Panc1 (cell line): ENCODE results near the gene PDP2. TPM values are rescaled to one million over a fixed set of nuclear protein-coding genes. Genes with fewer than 3 reads are reported as not detected.

Experiments
- ATAC-seq: fragments of 200-7000 bp; cut with Tn5 transposase; 2 replicates; pipeline ENCODE4 v1.9.1; 2020; ENCODE audit warnings: mild to moderate bottlenecking, moderate library complexity
- BruUV-seq: library from RNA; stranded (reverse); fragments of 400-500 nt; replicated peaks from 2 replicates; lab custom pipeline; 2021; lab: Mats Ljungman, UMichigan
- CTCF ChIA-PET: fragments of 300-600 bp; sonication (Branson Sonifier 250); formaldehyde crosslinking; loops from one replicate; lab custom pipeline; 2022; ENCODE audit warnings: antibody characterized with exemption; lab: Charles Lee
- POLR2A ChIA-PET: fragments of 300-600 bp; sonication (Branson Sonifier 250); formaldehyde crosslinking; loops from one replicate; lab custom pipeline; 2022; ENCODE audit warnings: antibody characterized with exemption; lab: Charles Lee
- DNase-seq: peaks from one replicate; pipeline ENCODE4 v3.0.0-alpha.2; 2010; ENCODE audit warnings: low read depth, low spot score
- H3K27ac ChIP-seq: 2 replicates; pipeline ENCODE4 v1.5.1; 2011; ENCODE audit warnings: mild to moderate bottlenecking, low read length, inconsistent platforms
- H3K27me3 ChIP-seq: fragments of 200-500 bp; sonication (Bioruptor generic); 2 replicates; pipeline ENCODE4 v1.6.0; 2014; ENCODE audit warnings: low read length, inconsistent platforms; ENCODE audit not compliant: control insufficient read depth, insufficient read depth
- H3K36me3 ChIP-seq: fragments of 200-500 bp; sonication (Bioruptor generic); 2 replicates; pipeline ENCODE4 v1.5.1; 2014; ENCODE audit warnings: inconsistent platforms, mild to moderate bottlenecking, low read length, moderate library complexity; ENCODE audit not compliant: control insufficient read depth, insufficient read depth
- H3K4me1 ChIP-seq: 2 replicates; pipeline ENCODE4 v1.5.1; 2011; ENCODE audit warnings: inconsistent platforms, mild to moderate bottlenecking, low read length, moderate library complexity; ENCODE audit not compliant: control insufficient read depth, insufficient read depth
- H3K4me3 ChIP-seq, 2 experiments: 2 replicates each; pipeline ENCODE4 v1.5.1; 2011 to 2012; ENCODE audit warnings: low read depth in 2 of 2, low read length in 2 of 2, mild to moderate bottlenecking in 2 of 2, inconsistent platforms in 1 of 2, moderate library complexity in 1 of 2
- H3K9me3 ChIP-seq: fragments of 200-500 bp; sonication (Bioruptor generic); 2 replicates; pipeline ENCODE4 v1.5.1; 2014; ENCODE audit warnings: low read depth, mild to moderate bottlenecking, inconsistent platforms, low read length, moderate library complexity; ENCODE audit not compliant: control insufficient read depth, insufficient read depth
- POLR2AphosphoS5 ChIP-seq: IDR thresholded peaks from 2 replicates; pipeline ENCODE4 v1.6.1; 2012; ENCODE audit warnings: mild to moderate bottlenecking, low read depth, low read length, moderate library complexity
- SIN3A ChIP-seq: IDR thresholded peaks from 2 replicates; pipeline ENCODE4 v1.6.1; 2012; ENCODE audit warnings: low read depth, mild to moderate bottlenecking, low read length, moderate library complexity, borderline replicate concordance; ENCODE audit not compliant: insufficient read depth
- TCF7L2 ChIP-seq: IDR thresholded peaks from 2 replicates; pipeline ENCODE4 v1.6.1; 2011; ENCODE audit warnings: mild to moderate bottlenecking, low read depth, low read length, inconsistent platforms
- in situ Hi-C: cut with HindIII; loops from 2 replicates; pipeline ENCODE4 v1.10.0; 2016; ENCODE audit warnings: low sequenced_read_pairs, low pct_unique_long_range_greater_than_20kb
- intact Hi-C: fragments of 100-400 bp; cut with micrococcal nuclease; formaldehyde crosslinking; loops from one replicate; pipeline ENCODE4 v1.10.0; 2022; ENCODE audit not compliant: unreplicated experiment
- total RNA-seq: library from RNA; stranded (reverse); gene quantifications from one replicate; pipeline ENCODE4 v1.2.1, GENCODE V29; 2021; ENCODE audit not compliant: unreplicated experiment
- TF ChIP-seq, protein P1 (sequence below): fragments of 450-650 bp; IDR thresholded peaks from 2 replicates; pipeline ENCODE4 v1.5.1; 2017; ENCODE audit warnings: mild to moderate bottlenecking
- TF ChIP-seq, protein P2 (sequence below), 2 experiments: IDR thresholded peaks; 2 replicates each; pipeline ENCODE4 v1.6.1; 2011 to 2012; ENCODE audit warnings: low read depth in 2 of 2, control low read depth in 1 of 2, low read length in 1 of 2, mild to moderate bottlenecking in 1 of 2, moderate library complexity in 1 of 2; ENCODE audit not compliant: insufficient read depth in 1 of 2

Gene PDP2
- total RNA-seq, 1 experiment from 2014 or later = 15.9 TPM

DNA sequence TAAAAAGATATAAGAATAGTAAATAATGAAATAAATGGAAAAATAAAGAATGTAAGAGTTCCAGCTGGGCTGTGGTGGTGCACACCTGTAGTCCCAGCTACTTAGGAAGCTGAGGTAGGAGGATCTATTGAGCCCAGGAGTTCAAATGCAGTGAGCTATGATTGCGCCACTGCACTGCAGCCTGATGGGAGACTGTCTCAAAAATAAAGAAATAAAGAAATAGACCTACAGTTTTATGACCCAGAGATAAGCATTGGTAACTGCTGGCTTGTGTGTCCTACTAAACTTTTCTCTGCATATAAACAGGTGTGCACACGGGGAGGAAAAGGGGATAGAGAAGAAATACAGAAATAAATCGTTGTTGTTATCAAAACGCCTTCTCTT lies 7.8 kb upstream of the PDP2 start:
- in situ Hi-C loops (no loop called here), intact Hi-C loops (no loop called here)
- no TSS peak for BruUV-seq
- ChIA-PET POLR2A (no interaction called here), CTCF (interaction anchor here (1.1 to 1.5 kb wide), 2 partner anchors 42 to 210 kb away, joined by 4 to 5 read pairs; partner anchors contain the start of gene NAE1)
- Histone ChIP-seq H3K36me3 (no peaks in the 10 kb centered on the region), H3K9me3 (no peaks in the 10 kb centered on the region), H3K27ac (peak overlapping the region; percentile 76), H3K4me3 (peak overlapping the region; percentile 37 to 59), H3K4me1 (peaks cover 11% of the 10 kb centered on the region), H3K27me3 (no peaks in the 10 kb centered on the region)
- no peak for ATAC-seq
- TF ChIP-seq TCF7L2 = no peak
- no peak for TF ChIP-seq SIN3A
- TF ChIP-seq, protein P1, sequence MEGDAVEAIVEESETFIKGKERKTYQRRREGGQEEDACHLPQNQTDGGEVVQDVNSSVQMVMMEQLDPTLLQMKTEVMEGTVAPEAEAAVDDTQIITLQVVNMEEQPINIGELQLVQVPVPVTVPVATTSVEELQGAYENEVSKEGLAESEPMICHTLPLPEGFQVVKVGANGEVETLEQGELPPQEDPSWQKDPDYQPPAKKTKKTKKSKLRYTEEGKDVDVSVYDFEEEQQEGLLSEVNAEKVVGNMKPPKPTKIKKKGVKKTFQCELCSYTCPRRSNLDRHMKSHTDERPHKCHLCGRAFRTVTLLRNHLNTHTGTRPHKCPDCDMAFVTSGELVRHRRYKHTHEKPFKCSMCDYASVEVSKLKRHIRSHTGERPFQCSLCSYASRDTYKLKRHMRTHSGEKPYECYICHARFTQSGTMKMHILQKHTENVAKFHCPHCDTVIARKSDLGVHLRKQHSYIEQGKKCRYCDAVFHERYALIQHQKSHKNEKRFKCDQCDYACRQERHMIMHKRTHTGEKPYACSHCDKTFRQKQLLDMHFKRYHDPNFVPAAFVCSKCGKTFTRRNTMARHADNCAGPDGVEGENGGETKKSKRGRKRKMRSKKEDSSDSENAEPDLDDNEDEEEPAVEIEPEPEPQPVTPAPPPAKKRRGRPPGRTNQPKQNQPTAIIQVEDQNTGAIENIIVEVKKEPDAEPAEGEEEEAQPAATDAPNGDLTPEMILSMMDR = no peak
- TF ChIP-seq, protein P2, sequence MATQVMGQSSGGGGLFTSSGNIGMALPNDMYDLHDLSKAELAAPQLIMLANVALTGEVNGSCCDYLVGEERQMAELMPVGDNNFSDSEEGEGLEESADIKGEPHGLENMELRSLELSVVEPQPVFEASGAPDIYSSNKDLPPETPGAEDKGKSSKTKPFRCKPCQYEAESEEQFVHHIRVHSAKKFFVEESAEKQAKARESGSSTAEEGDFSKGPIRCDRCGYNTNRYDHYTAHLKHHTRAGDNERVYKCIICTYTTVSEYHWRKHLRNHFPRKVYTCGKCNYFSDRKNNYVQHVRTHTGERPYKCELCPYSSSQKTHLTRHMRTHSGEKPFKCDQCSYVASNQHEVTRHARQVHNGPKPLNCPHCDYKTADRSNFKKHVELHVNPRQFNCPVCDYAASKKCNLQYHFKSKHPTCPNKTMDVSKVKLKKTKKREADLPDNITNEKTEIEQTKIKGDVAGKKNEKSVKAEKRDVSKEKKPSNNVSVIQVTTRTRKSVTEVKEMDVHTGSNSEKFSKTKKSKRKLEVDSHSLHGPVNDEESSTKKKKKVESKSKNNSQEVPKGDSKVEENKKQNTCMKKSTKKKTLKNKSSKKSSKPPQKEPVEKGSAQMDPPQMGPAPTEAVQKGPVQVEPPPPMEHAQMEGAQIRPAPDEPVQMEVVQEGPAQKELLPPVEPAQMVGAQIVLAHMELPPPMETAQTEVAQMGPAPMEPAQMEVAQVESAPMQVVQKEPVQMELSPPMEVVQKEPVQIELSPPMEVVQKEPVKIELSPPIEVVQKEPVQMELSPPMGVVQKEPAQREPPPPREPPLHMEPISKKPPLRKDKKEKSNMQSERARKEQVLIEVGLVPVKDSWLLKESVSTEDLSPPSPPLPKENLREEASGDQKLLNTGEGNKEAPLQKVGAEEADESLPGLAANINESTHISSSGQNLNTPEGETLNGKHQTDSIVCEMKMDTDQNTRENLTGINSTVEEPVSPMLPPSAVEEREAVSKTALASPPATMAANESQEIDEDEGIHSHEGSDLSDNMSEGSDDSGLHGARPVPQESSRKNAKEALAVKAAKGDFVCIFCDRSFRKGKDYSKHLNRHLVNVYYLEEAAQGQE (IDR thresholded peaks at IDR 0.05; ENCODE audit: insufficient read depth in 1 of 2, low read depth in 2 of 2, low read length in 1 of 2) = no peak
- no peak for TF ChIP-seq POLR2AphosphoS5
- no peak for DNase-seq

DNA sequence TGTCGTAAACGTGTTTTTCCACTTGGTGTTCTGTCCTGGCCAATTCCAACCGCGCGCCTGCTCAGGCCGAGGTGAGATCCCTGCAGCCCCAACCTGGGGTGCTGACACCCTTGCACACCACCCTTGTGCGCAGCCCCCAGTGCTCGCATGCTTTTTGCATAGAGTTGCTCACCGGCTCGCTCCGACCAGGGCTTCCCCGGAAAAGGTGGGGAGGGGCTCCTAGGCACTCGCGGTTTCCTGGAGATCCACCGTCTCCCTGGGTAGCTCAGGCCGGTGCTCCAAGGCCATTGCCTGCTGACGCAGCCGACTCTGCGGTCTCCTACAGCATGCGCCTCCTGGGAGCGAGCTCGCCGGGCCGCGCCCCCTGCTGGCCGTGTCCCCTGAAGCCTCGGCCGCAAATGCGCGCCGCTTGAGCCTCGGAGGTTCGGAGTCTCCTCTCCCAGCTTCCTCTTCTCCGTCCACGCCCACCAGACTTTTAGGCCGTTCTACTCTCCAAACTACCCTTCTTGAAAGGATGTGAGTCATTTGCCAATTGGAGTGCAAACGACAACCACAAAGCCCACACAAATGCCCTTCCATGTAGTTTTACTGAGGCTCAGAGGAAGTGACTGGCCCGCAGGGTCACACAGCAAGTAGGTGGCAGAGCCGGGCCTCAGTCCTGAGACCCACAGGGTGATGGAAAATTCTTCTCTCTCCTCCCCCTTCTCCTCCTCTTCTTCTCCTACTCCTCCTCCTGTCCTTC lies 7.2 kb upstream of the PDP2 start:
- Histone ChIP-seq H3K27me3 (no peaks in the 10 kb centered on the region), H3K4me1 (peaks cover 14% of the 10 kb centered on the region), H3K4me3 (peak overlapping the region; percentile 37 to 59), H3K9me3 (no peaks in the 10 kb centered on the region), H3K27ac (peak overlapping the region; percentile 82), H3K36me3 (no peaks in the 10 kb centered on the region)
- ChIA-PET CTCF (interaction anchor here (0.5 to 1.5 kb wide), 4 partner anchors 15 to 234 kb away, joined by 3 to 11 read pairs (median 4); partner anchors contain the start of gene NAE1), POLR2A (no interaction called here)
- in situ Hi-C loops = no loop called here
- BruUV-seq = no TSS peak
- peak; percentile 86 for DNase-seq
- intact Hi-C loops = no loop called here
- TF ChIP-seq TCF7L2 (no peak), SIN3A (no peak), POLR2AphosphoS5 (peak; percentile 21; the same call in 1 of the 2 replicates)
- TF ChIP-seq, protein P2 (IDR thresholded peaks at IDR 0.05; ENCODE audit: insufficient read depth in 1 of 2, low read depth in 2 of 2, low read length in 1 of 2) = no peak
- TF ChIP-seq, protein P1 = peak; percentile 92
- peak; percentile 93 for ATAC-seq
